K562 (cell line): ENCODE results near the gene TAL1. TPM values are rescaled to one million over a fixed set of nuclear protein-coding genes. Genes with fewer than 3 reads are reported as not detected.

Source experiments
- ARID1B ChIP-seq: fragments of 450-650 bp; IDR thresholded peaks from 2 replicates; pipeline ENCODE4 v1.6.1; 2016; ENCODE audit warnings: antibody characterized with exemption, mild to moderate bottlenecking, inconsistent platforms
- ATF2 ChIP-seq: sonication (generic); formaldehyde crosslinking; IDR thresholded peaks from 2 replicates; pipeline ENCODE4 v1.8.1; 2022; ENCODE audit warnings: missing genetic modification reagents
- DEAF1 ChIP-seq: fragments of 450-650 bp; formaldehyde crosslinking; IDR thresholded peaks from 2 replicates; pipeline ENCODE4 v1.4.0; 2020; ENCODE audit warnings: mild to moderate bottlenecking, moderate library complexity
- E2F6 ChIP-seq, 2 experiments: IDR thresholded peaks; 2 replicates each; pipeline ENCODE4 v1.6.1; 2011; ENCODE audit warnings: borderline replicate concordance in 1 of 2, control low read depth in 1 of 2, low read depth in 1 of 2, low read length in 1 of 2, mild to moderate bottlenecking in 1 of 2, mixed read lengths in 1 of 2, moderate library complexity in 1 of 2; ENCODE audit not compliant: insufficient read depth in 1 of 2, insufficient read length in 1 of 2, poor library complexity in 1 of 2, severe bottlenecking in 1 of 2; ENCODE audit errors: extremely low read depth in 1 of 2
- ELF2 ChIP-seq: fragments of 250-450 bp; sonication (Bioruptor Pico); IDR thresholded peaks from 2 replicates; pipeline ENCODE4 v1.5.0; 2021; ENCODE audit warnings: mild to moderate bottlenecking
- EP400 ChIP-seq: fragments of 450-650 bp; IDR thresholded peaks from 2 replicates; pipeline ENCODE4 v1.6.1; 2017; ENCODE audit warnings: antibody characterized with exemption, mild to moderate bottlenecking, moderate library complexity
- HMGN3 ChIP-seq: IDR thresholded peaks from 2 replicates; pipeline ENCODE4 v1.6.1; 2011; ENCODE audit warnings: borderline replicate concordance, low read depth, mild to moderate bottlenecking, mixed read lengths, low read length; ENCODE audit not compliant: insufficient read length; ENCODE audit errors: extremely low read depth
- ID3 ChIP-seq, 2 experiments: fragments of 250-450 bp in 1 of 2; fragments of 450-650 bp in 1 of 2; sonication (Bioruptor Pico) in 1 of 2; IDR thresholded peaks; 2 replicates each; pipeline versions ENCODE4 v1.6.1 to v1.8.0; 2016 to 2021; ENCODE audit warnings: mild to moderate bottlenecking in 2 of 2, moderate library complexity in 2 of 2, missing compliant biosample characterization in 1 of 2, missing genetic modification characterization in 1 of 2
- KHSRP ChIP-seq: fragments of 450-650 bp; IDR thresholded peaks from 2 replicates; pipeline ENCODE4 v1.6.1; 2017
- MAZ ChIP-seq, 2 experiments: fragments of 450-650 bp in 1 of 2; sonication (generic) in 1 of 2; formaldehyde crosslinking; IDR thresholded peaks in 1 of 2; conservative IDR thresholded peaks in 1 of 2; 2 replicates each; pipeline versions ENCODE4 v1.4.0 to v1.5.0; 2020; ENCODE audit warnings: mild to moderate bottlenecking in 1 of 2, missing genetic modification reagents in 1 of 2
- MBD2 ChIP-seq: sonication (generic); IDR thresholded peaks from 2 replicates; pipeline ENCODE4 v1.6.1; 2016; ENCODE audit warnings: low read depth, borderline replicate concordance
- MEF2D ChIP-seq: conservative IDR thresholded peaks from 2 replicates; pipeline ENCODE4 v1.6.1; 2016; ENCODE audit warnings: low read depth, missing genetic modification characterization, missing compliant biosample characterization
- SNRNP70 ChIP-seq: fragments of 200-400 bp; formaldehyde crosslinking; optimal IDR thresholded peaks from 2 replicates; pipeline ENCODE3; 2017; ENCODE audit warnings: low read depth, low read length
- SOX6 ChIP-seq: fragments of 450-650 bp; IDR thresholded peaks from 2 replicates; pipeline ENCODE4 v1.6.1; 2014; ENCODE audit warnings: mild to moderate bottlenecking
- TCF15 ChIP-seq: fragments of 250-450 bp; sonication (Bioruptor Pico); IDR thresholded peaks from 2 replicates; pipeline ENCODE4 v1.8.0; 2022; ENCODE audit warnings: moderate library complexity, mild to moderate bottlenecking, inconsistent platforms
- TOE1 ChIP-seq, 2 experiments: fragments of 450-650 bp in 1 of 2; sonication (generic) in 1 of 2; formaldehyde crosslinking in 1 of 2; IDR thresholded peaks; 2 replicates each; pipeline versions ENCODE4 v1.7.1 to v1.8.0; 2016 to 2022; ENCODE audit warnings: borderline replicate concordance in 2 of 2, mild to moderate bottlenecking in 2 of 2, antibody characterized with exemption in 1 of 2, inconsistent platforms in 1 of 2, low read depth in 1 of 2, missing genetic modification reagents in 1 of 2, moderate library complexity in 1 of 2
- XRCC4 ChIP-seq: IDR thresholded peaks from one replicate; pipeline ENCODE4 v1.6.1; 2011; ENCODE audit not compliant: insufficient read depth, insufficient read length; ENCODE audit errors: extremely low read depth
- ZBTB9 ChIP-seq: fragments of 450-650 bp; formaldehyde crosslinking; IDR thresholded peaks from 2 replicates; pipeline ENCODE4 v1.4.0; 2020; ENCODE audit warnings: mild to moderate bottlenecking, moderate library complexity
- ZNF431 ChIP-seq: sonication (generic); formaldehyde crosslinking; IDR thresholded peaks from 2 replicates; pipeline ENCODE4 v1.8.0; 2022; ENCODE audit warnings: mild to moderate bottlenecking, missing genetic modification reagents
- polyA plus RNA-seq, 8 experiments: library from polyadenylated mRNA; depleted of rRNA in 4 of 8; stranded (reverse) in 5 of 8; unstranded in 3 of 8; fragments of >200 nt; fragmentation: Nextera tagmentation in 2 of 8; fragmentation: Illumina TruSeq in 1 of 8; extraction: Ambion mirVana in 2 of 8; extraction: Trizol in 1 of 8; gene quantifications; 2 replicates each; pipeline versions ENCODE4 v1.2.1 to v1.2.3, GENCODE V29; 2011 to 2014; ENCODE audit warnings: inconsistent platforms in 1 of 8, missing spikeins in 1 of 8
- total RNA-seq, 7 experiments: library from RNA; depleted of rRNA in 6 of 7; stranded (reverse); fragments of >200 nt in 6 of 7; fragmentation: Illumina TruSeq in 2 of 7; extraction: Trizol in 2 of 7; gene quantifications; 2 replicates each; pipeline versions ENCODE4 v1.2.1 to v1.2.3, GENCODE V29; 2011 to 2021; ENCODE audit warnings: low replicate concordance in 1 of 7

Gene TAL1
- total and polyA plus RNA-seq, 9 of the 15 experiments (the other 6 are each of a cell fraction or from before 2014, with no cell fraction given) = 18.5 to 106 (median 59.7) TPM

GRCh38 chr1:47213230-47213963 is 18.6 kb downstream of the TAL1 start (continued):
- TF ChIP-seq TOE1 (IDR thresholded peaks at IDR 0.05; ENCODE audit: borderline replicate concordance) = no peak
- no peak for TF ChIP-seq TOE1 (CRISPR knock-in tag; IDR thresholded peaks at IDR 0.05; ENCODE audit: borderline replicate concordance, low read depth)
- peak; percentile 80 for TF ChIP-seq ARID1B
- 0 out of 2 replicates have a peak, but pooled peaks have one; percentile 13 for TF ChIP-seq SOX6
- peak in 1 of 2 experiments; percentile 50 for TF ChIP-seq E2F6 (IDR thresholded peaks at IDR 0.05; ENCODE audit: borderline replicate concordance in 1 of 2, extremely low read depth in 1 of 2, insufficient read depth in 1 of 2, insufficient read length in 1 of 2, low read depth in 1 of 2, low read length in 1 of 2, poor library complexity in 1 of 2, severe bottlenecking in 1 of 2)
- TF ChIP-seq EP400 = no peak
- TF ChIP-seq KHSRP = no peak
- TF ChIP-seq SNRNP70 = peak; percentile 62
- TF ChIP-seq ZBTB9 = peak; percentile 73; the same call in 1 of the 2 replicates
- TF ChIP-seq HMGN3 = no peak
- TF ChIP-seq TCF15 (CRISPR knock-in tag) = no peak
- 0 out of 2 replicates have a peak, but pooled peaks have one; percentile 12 for TF ChIP-seq MEF2D
- TF ChIP-seq ELF2 (CRISPR knock-in tag) = no peak
- TF ChIP-seq ID3 (CRISPR knock-in tag; IDR thresholded peaks at IDR 0.05) = no peak
- TF ChIP-seq ID3 (tag; IDR thresholded peaks at IDR 0.05) = peak; percentile 59; the same call in 1 of the 2 replicates
- no peak for TF ChIP-seq MBD2
- TF ChIP-seq ATF2 (CRISPR knock-in tag) = no peak
- TF ChIP-seq DEAF1 (CRISPR knock-in tag) = no peak
- TF ChIP-seq ZNF431 (CRISPR knock-in tag) = no peak
- TF ChIP-seq MAZ (CRISPR knock-in tag; conservative IDR thresholded peaks at IDR 0.05 in 1 of 2, IDR thresholded peaks at IDR 0.05 in 1 of 2) = 0 out of 4 replicates have a peak, but pooled peaks of 1 of the 2 experiments have one; percentile 43
- no peak for TF ChIP-seq XRCC4
